K562 (cell line): ENCODE data around the gene BBLN. TPM values are rescaled to one million over a fixed set of nuclear protein-coding genes. Genes with fewer than 3 reads are reported as not detected.

Source experiments
- ATAC-seq: fragments of 200-7000 bp; cut with Tn5 transposase; 3 replicates; pipeline ENCODE4 v1.9.1; 2020; ENCODE audit warnings: moderate library complexity
- BruUV-seq: library from RNA; stranded (reverse); fragments of 400-500 nt; replicated peaks from 2 replicates; lab custom pipeline; 2021; lab: Mats Ljungman, UMichigan
- CTCF ChIA-PET: fragments of 300-600 bp; formaldehyde crosslinking; extraction: SDS; loops from one replicate; lab custom pipeline; 2021; ENCODE audit warnings: low intra/inter-chr PET ratio; lab: Yijun Ruan, JAX
- POLR2A ChIA-PET: fragments of 300-600, 350-650 bp; sonication (Branson Sonifier 250); formaldehyde crosslinking; extraction: SDS; loops from one replicate; lab custom pipeline; 2021; ENCODE audit warnings: antibody characterized with exemption, inconsistent platforms; lab: Yijun Ruan, JAX
- DNase-seq, 4 experiments: peaks; one replicate each; pipeline versions ENCODE4 v3.0.0 to v3.0.0-alpha.2; 2011 to 2018; ENCODE audit warnings: low spot score in 3 of 4, mixed read lengths in 3 of 4; ENCODE audit errors: extremely low read depth in 1 of 4
- FAIRE-seq: peaks from 2 replicates; lab custom pipeline; 2011; peaks lifted over from hg19 to GRCh38; lab: Jason Lieb, UNC
- H2AFZ ChIP-seq: 2 replicates; pipeline ENCODE4 v1.6.0; 2011; ENCODE audit warnings: low read depth, low read length, control low read depth, inconsistent platforms
- H3K27ac ChIP-seq: fragments of 200-600 bp; 3 replicates; pipeline ENCODE4 v1.8.0; 2011; ENCODE audit warnings: low read depth, mild to moderate bottlenecking, control low read depth, inconsistent platforms, low read length, moderate library complexity, mixed read lengths; ENCODE audit errors: extremely low read depth
- H3K27me3 ChIP-seq, 2 experiments: fragments of 300-600 bp in 1 of 2; 2 replicates in 1 of 2; 3 replicates in 1 of 2; pipeline versions ENCODE4 v1.6.0 to v1.8.0; 2011; ENCODE audit warnings: inconsistent platforms in 2 of 2, low read length in 2 of 2, mild to moderate bottlenecking in 1 of 2, mixed read lengths in 1 of 2, moderate library complexity in 1 of 2; ENCODE audit not compliant: control insufficient read depth in 2 of 2, insufficient read depth in 2 of 2
- H3K36me3 ChIP-seq: fragments of 300-600 bp; 3 replicates; pipeline ENCODE4 v1.8.0; 2011; ENCODE audit warnings: mild to moderate bottlenecking, low read length, inconsistent platforms; ENCODE audit not compliant: control insufficient read depth, insufficient read depth
- H3K4me1 ChIP-seq, 2 experiments: fragments of 200-600 bp in 1 of 2; replicated peaks in 1 of 2; 2 replicates in 1 of 2; 3 replicates in 1 of 2; pipeline versions ENCODE4 v1.5.1 to v1.8.0; 2011; ENCODE audit warnings: inconsistent platforms in 2 of 2, low read length in 2 of 2, mild to moderate bottlenecking in 1 of 2, mixed read lengths in 1 of 2, moderate library complexity in 1 of 2; ENCODE audit not compliant: control insufficient read depth in 2 of 2, insufficient read depth in 2 of 2
- H3K4me2 ChIP-seq: 2 replicates; pipeline ENCODE4 v1.6.1; 2011; ENCODE audit warnings: low read length, control low read depth, inconsistent platforms, mixed read lengths; ENCODE audit not compliant: insufficient read depth
- H3K4me3 ChIP-seq: fragments of 200-600 bp; sonication (generic), shearing (Covaris generic); 2 replicates; pipeline ENCODE4 v1.5.1; 2016; ENCODE audit warnings: control low read depth, inconsistent platforms
- H3K79me2 ChIP-seq: fragments of 200-600 bp; 3 replicates; pipeline ENCODE4 v1.8.0; 2011; ENCODE audit warnings: low read length, inconsistent platforms; ENCODE audit not compliant: control insufficient read depth, insufficient read depth
- H3K9ac ChIP-seq, 2 experiments: 2 replicates each; pipeline versions ENCODE4 v1.6.0 to v1.6.1; 2011; ENCODE audit warnings: low read depth in 2 of 2, low read length in 2 of 2, control low read depth in 1 of 2, inconsistent platforms in 1 of 2, mild to moderate bottlenecking in 1 of 2, mixed read lengths in 1 of 2; ENCODE audit not compliant: insufficient read depth in 1 of 2
- H3K9me1 ChIP-seq: one replicate; pipeline ENCODE4 v1.6.0; 2011; ENCODE audit warnings: inconsistent platforms, mild to moderate bottlenecking, low read length, moderate library complexity; ENCODE audit not compliant: control insufficient read depth, insufficient read depth
- H3K9me3 ChIP-seq: replicated peaks from 2 replicates; pipeline ENCODE4 v1.5.1; 2011; ENCODE audit warnings: low read depth, low read length, inconsistent platforms; ENCODE audit not compliant: control insufficient read depth, insufficient read depth
- H4K20me1 ChIP-seq: replicated peaks from 2 replicates; pipeline ENCODE4 v1.6.1; 2011; ENCODE audit warnings: low read length, inconsistent platforms, mixed read lengths; ENCODE audit not compliant: control insufficient read depth, insufficient read depth
- MCM5 ChIP-seq: fragments of 450-650 bp; IDR thresholded peaks from 2 replicates; pipeline ENCODE4 v1.6.1; 2016; ENCODE audit warnings: low read depth
- MIER1 ChIP-seq: fragments of 450-650 bp; IDR thresholded peaks from 2 replicates; pipeline ENCODE4 v1.6.1; 2016; ENCODE audit warnings: antibody characterized with exemption, mild to moderate bottlenecking, low read depth
- NCOA6 ChIP-seq: fragments of 450-650 bp; IDR thresholded peaks from 2 replicates; pipeline ENCODE4 v1.6.1; 2017; ENCODE audit warnings: mild to moderate bottlenecking
- NCOR1 ChIP-seq: fragments of 450-650 bp; IDR thresholded peaks from 2 replicates; pipeline ENCODE4 v1.6.1; 2016; ENCODE audit warnings: mild to moderate bottlenecking, moderate library complexity
- POLR2A ChIP-seq: fragments of 450-650 bp; conservative IDR thresholded peaks from 2 replicates; pipeline ENCODE4 v1.6.1; 2016
- POLR2G ChIP-seq: fragments of 200-400 bp; formaldehyde crosslinking; IDR thresholded peaks from 2 replicates; pipeline ENCODE4 v1.6.1; 2017; ENCODE audit warnings: low read depth, mild to moderate bottlenecking, antibody characterized with exemption, low read length, moderate library complexity
- RBFOX2 ChIP-seq: fragments of 200-400 bp; formaldehyde crosslinking; IDR thresholded peaks from 2 replicates; pipeline ENCODE4 v1.6.1; 2017; ENCODE audit warnings: low read depth, mild to moderate bottlenecking, low read length, moderate library complexity
- RBM22 ChIP-seq: fragments of 200-400 bp; formaldehyde crosslinking; IDR thresholded peaks from 2 replicates; pipeline ENCODE4 v1.6.1; 2018; ENCODE audit warnings: low read length, low read depth; ENCODE audit not compliant: poor library complexity, severe bottlenecking
- SMARCA5 ChIP-seq: fragments of 450-650 bp; IDR thresholded peaks from 2 replicates; pipeline ENCODE4 v1.6.1; 2016
- SP1 ChIP-seq: sonication (generic); formaldehyde crosslinking; IDR thresholded peaks from 2 replicates; pipeline ENCODE4 v1.8.1; 2022; ENCODE audit warnings: mild to moderate bottlenecking, missing genetic modification reagents
- SUPT5H ChIP-seq: fragments of 450-650 bp; IDR thresholded peaks from 2 replicates; pipeline ENCODE4 v1.6.1; 2016
- TFE3 ChIP-seq: fragments of 450-650 bp; formaldehyde crosslinking; IDR thresholded peaks from 2 replicates; pipeline ENCODE4 v1.4.0; 2020; ENCODE audit warnings: mild to moderate bottlenecking, mixed read lengths
- WGBS: fragments of 100-300 bp; shearing (Covaris generic); methylation state at CpG from one replicate; pipeline ENCODE4 v1.1.6; 2016; ENCODE audit warnings: low coverage, mixed read lengths; ENCODE audit not compliant: insufficient coverage; ENCODE audit errors: missing lambda C conversion rate; 5-methylcytosine and 5-hydroxymethylcytosine counted together
- in situ Hi-C: fragments of 300-500 bp; cut with MboI; formaldehyde crosslinking; loops from 4 replicates; pipeline ENCODE4 v1.15.0; 2018; ENCODE audit warnings: inconsistent platforms, mixed read lengths
- intact Hi-C: fragments of 100-400 bp; cut with micrococcal nuclease; formaldehyde crosslinking; loops from 2 replicates; pipeline ENCODE4 v1.14.2; 2022
- polyA plus RNA-seq, 8 experiments: library from polyadenylated mRNA; depleted of rRNA in 4 of 8; stranded (reverse) in 5 of 8; unstranded in 3 of 8; fragments of >200 nt; fragmentation: Nextera tagmentation in 2 of 8; fragmentation: Illumina TruSeq in 1 of 8; extraction: Ambion mirVana in 2 of 8; extraction: Trizol in 1 of 8; gene quantifications; 2 replicates each; pipeline versions ENCODE4 v1.2.1 to v1.2.3, GENCODE V29; 2011 to 2014; ENCODE audit warnings: inconsistent platforms in 1 of 8, missing spikeins in 1 of 8
- total RNA-seq, 7 experiments: library from RNA; depleted of rRNA in 6 of 7; stranded (reverse); fragments of >200 nt in 6 of 7; fragmentation: Illumina TruSeq in 2 of 7; extraction: Trizol in 2 of 7; gene quantifications; 2 replicates each; pipeline versions ENCODE4 v1.2.1 to v1.2.3, GENCODE V29; 2011 to 2021; ENCODE audit warnings: low replicate concordance in 1 of 7
- TF ChIP-seq, protein P1 (sequence below): fragments of 200-800 bp; sonication (Bioruptor generic); IDR thresholded peaks from 2 replicates; pipeline ENCODE4 v1.6.1; 2017; ENCODE audit warnings: missing genetic modification characterization, missing compliant biosample characterization
- TF ChIP-seq, protein P2 (sequence below): fragments of 200-800 bp; sonication (Bioruptor generic); IDR thresholded peaks from 2 replicates; pipeline ENCODE4 v1.6.1; 2017; ENCODE audit warnings: missing genetic modification characterization, missing compliant biosample characterization
- TF ChIP-seq, protein P3 (sequence below): fragments of 250-450 bp; sonication (Bioruptor Pico); IDR thresholded peaks from 2 replicates; pipeline ENCODE4 v1.8.0; 2021; ENCODE audit warnings: moderate library complexity, mild to moderate bottlenecking, inconsistent platforms

The BBLN gene
- total and polyA plus RNA-seq, 9 of the 15 experiments (the other 6 are each of a cell fraction or from before 2014, with no cell fraction given): 4.2 to 331 (median 87.1) TPM

GRCh38 chr9:128120061-128120740 is 39.9 kb upstream of the BBLN start:
- intact Hi-C loops: loop anchor here (10.0 kb wide), 2 partner anchors 75 to 155 kb away; partner anchors contain the start of genes CIZ1, GOLGA2 and SWI5

More at GRCh38 chr9:128120061-128120740, 39.9 kb upstream of the BBLN start:
- peaks cover 17 to 60% of the 10 kb centered on the region in 2 experiments; a peak in 4 of 5 replicates for H3K4me1 ChIP-seq
- CTCF ChIA-PET: interaction anchor here (0.6 kb wide), 1 partner anchor 250 kb away, joined by 4 read pairs; no protein-coding TSS in a partner anchor
- H4K20me1 ChIP-seq: peaks cover 2% of the 10 kb centered on the region; the same call in 1 of the 2 replicates
- H3K4me2 ChIP-seq: no peak overlapping the region
- no peaks in the 10 kb centered on the region for H3K9me1 ChIP-seq
- H3K79me2 ChIP-seq: peaks cover 10% of the 10 kb centered on the region
- DNase-seq (no peak), ATAC-seq (no peak), FAIRE-seq (no peak)
- H3K27me3 ChIP-seq: no peaks in the 10 kb centered on the region
- no TSS peak for BruUV-seq
- TF ChIP-seq MIER1 (no peak), RBFOX2 (peak; percentile 62), MCM5 (no peak), SMARCA5 (no peak), SUPT5H (peak; percentile 42; the same call in 1 of the 2 replicates), NCOR1 (no peak), POLR2G (peak; percentile 64; the same call in 1 of the 2 replicates), NCOA6 (no peak), RBM22 (peak; percentile 58), TFE3 (CRISPR knock-in tag) (no peak), SP1 (no peak), POLR2A (peak; percentile 24)
- TF ChIP-seq, protein P1, sequence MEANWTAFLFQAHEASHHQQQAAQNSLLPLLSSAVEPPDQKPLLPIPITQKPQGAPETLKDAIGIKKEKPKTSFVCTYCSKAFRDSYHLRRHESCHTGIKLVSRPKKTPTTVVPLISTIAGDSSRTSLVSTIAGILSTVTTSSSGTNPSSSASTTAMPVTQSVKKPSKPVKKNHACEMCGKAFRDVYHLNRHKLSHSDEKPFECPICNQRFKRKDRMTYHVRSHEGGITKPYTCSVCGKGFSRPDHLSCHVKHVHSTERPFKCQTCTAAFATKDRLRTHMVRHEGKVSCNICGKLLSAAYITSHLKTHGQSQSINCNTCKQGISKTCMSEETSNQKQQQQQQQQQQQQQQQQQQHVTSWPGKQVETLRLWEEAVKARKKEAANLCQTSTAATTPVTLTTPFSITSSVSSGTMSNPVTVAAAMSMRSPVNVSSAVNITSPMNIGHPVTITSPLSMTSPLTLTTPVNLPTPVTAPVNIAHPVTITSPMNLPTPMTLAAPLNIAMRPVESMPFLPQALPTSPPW (CRISPR knock-in tag): no peak
- TF ChIP-seq, protein P2, sequence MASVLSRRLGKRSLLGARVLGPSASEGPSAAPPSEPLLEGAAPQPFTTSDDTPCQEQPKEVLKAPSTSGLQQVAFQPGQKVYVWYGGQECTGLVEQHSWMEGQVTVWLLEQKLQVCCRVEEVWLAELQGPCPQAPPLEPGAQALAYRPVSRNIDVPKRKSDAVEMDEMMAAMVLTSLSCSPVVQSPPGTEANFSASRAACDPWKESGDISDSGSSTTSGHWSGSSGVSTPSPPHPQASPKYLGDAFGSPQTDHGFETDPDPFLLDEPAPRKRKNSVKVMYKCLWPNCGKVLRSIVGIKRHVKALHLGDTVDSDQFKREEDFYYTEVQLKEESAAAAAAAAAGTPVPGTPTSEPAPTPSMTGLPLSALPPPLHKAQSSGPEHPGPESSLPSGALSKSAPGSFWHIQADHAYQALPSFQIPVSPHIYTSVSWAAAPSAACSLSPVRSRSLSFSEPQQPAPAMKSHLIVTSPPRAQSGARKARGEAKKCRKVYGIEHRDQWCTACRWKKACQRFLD: no peak
- TF ChIP-seq, protein P3, sequence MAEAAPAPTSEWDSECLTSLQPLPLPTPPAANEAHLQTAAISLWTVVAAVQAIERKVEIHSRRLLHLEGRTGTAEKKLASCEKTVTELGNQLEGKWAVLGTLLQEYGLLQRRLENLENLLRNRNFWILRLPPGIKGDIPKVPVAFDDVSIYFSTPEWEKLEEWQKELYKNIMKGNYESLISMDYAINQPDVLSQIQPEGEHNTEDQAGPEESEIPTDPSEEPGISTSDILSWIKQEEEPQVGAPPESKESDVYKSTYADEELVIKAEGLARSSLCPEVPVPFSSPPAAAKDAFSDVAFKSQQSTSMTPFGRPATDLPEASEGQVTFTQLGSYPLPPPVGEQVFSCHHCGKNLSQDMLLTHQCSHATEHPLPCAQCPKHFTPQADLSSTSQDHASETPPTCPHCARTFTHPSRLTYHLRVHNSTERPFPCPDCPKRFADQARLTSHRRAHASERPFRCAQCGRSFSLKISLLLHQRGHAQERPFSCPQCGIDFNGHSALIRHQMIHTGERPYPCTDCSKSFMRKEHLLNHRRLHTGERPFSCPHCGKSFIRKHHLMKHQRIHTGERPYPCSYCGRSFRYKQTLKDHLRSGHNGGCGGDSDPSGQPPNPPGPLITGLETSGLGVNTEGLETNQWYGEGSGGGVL (CRISPR knock-in tag): no peak
- no peak overlapping the region for H2AFZ ChIP-seq
- in situ Hi-C loops: no loop called here
- no peak overlapping the region for H3K27ac ChIP-seq
- H3K4me3 ChIP-seq: no peak overlapping the region
- H3K9ac ChIP-seq: no peak overlapping the region
- POLR2A ChIA-PET: no interaction called here
- WGBS: 84% methylated on average over 20 of the region's 20 CpGs
- peaks cover 56% of the 10 kb centered on the region for H3K36me3 ChIP-seq
- no peaks in the 10 kb centered on the region; the same call in 1 of the 2 replicates for H3K9me3 ChIP-seq
